ENCODE results near the gene HECTD4.

- TF ChIP-seq CTCF (IDR thresholded peaks at IDR 0.05) (no peak), POLR2A (IDR thresholded peaks at IDR 0.05) (no peak)
Measured at GRCh38 chr12:112386726-112387125, 4.5 kb upstream of the HECTD4 start.
